H9 (cell line): ENCODE measurements around the gene TMEM109. TPM values are rescaled to one million over a fixed set of nuclear protein-coding genes. Genes with fewer than 3 reads are reported as not detected.

Experiments used
- DNase-seq: peaks from one replicate; pipeline ENCODE4 v3.0.0-alpha.2; 2017
- H2AFZ ChIP-seq: one replicate; pipeline ENCODE4 v1.6.1; 2013; ENCODE audit warnings: mild to moderate bottlenecking, low read length, control low read depth, moderate library complexity
- H2AK5ac ChIP-seq: 2 replicates; pipeline ENCODE4 v1.6.1; 2013; ENCODE audit warnings: low read length, control low read depth, mixed read lengths; ENCODE audit not compliant: insufficient read length
- H2BK120ac ChIP-seq: one replicate; pipeline ENCODE4 v1.6.1; 2013; ENCODE audit warnings: low read depth, mild to moderate bottlenecking, low read length, control low read depth, inconsistent platforms; ENCODE audit not compliant: poor library complexity, severe bottlenecking
- H2BK12ac ChIP-seq: 2 replicates; pipeline ENCODE4 v1.6.1; 2013; ENCODE audit warnings: low read length, control low read depth, mixed read lengths, low read depth; ENCODE audit not compliant: insufficient read length
- H2BK15ac ChIP-seq: 2 replicates; pipeline ENCODE4 v1.6.1; 2013; ENCODE audit warnings: low read depth, low read length, control low read depth
- H2BK20ac ChIP-seq: one replicate; pipeline ENCODE4 v1.6.1; 2013; ENCODE audit warnings: low read depth, mild to moderate bottlenecking, low read length, control low read depth, inconsistent platforms; ENCODE audit not compliant: poor library complexity, severe bottlenecking
- H2BK5ac ChIP-seq: 2 replicates; pipeline ENCODE4 v1.6.1; 2013; ENCODE audit warnings: low read length, control low read depth, mixed read lengths; ENCODE audit not compliant: insufficient read length
- H3K14ac ChIP-seq: 2 replicates; pipeline ENCODE4 v1.6.1; 2013; ENCODE audit warnings: low read length, control low read depth; ENCODE audit not compliant: insufficient read depth
- H3K18ac ChIP-seq: 2 replicates; pipeline ENCODE4 v1.6.1; 2013; ENCODE audit warnings: low read depth, mild to moderate bottlenecking, mixed read lengths, low read length, control low read depth; ENCODE audit not compliant: insufficient read length
- H3K23ac ChIP-seq: 2 replicates; pipeline ENCODE4 v1.6.1; 2013; ENCODE audit warnings: low read length, control low read depth, mixed read lengths, low read depth; ENCODE audit not compliant: insufficient read length
- H3K23me2 ChIP-seq: 2 replicates; pipeline ENCODE4 v1.6.1; 2013; ENCODE audit warnings: low read depth, mild to moderate bottlenecking, mixed read lengths, low read length, control low read depth; ENCODE audit not compliant: insufficient read length, poor library complexity, severe bottlenecking
- H3K27ac ChIP-seq: 2 replicates; pipeline ENCODE4 v1.5.1; 2013; ENCODE audit warnings: low read length, control low read depth, mixed read lengths, low read depth; ENCODE audit not compliant: insufficient read length
- H3K27me3 ChIP-seq: 2 replicates; pipeline ENCODE4 v1.6.1; 2013; ENCODE audit warnings: low read length, control low read depth, inconsistent platforms; ENCODE audit not compliant: insufficient read depth
- H3K4ac ChIP-seq: 2 replicates; pipeline ENCODE4 v1.6.1; 2013; ENCODE audit warnings: low read depth, mild to moderate bottlenecking, control low read depth, inconsistent platforms, low read length, moderate library complexity
- H3K4me1 ChIP-seq: 2 replicates; pipeline ENCODE4 v1.6.1; 2013; ENCODE audit warnings: low read length, control low read depth, inconsistent platforms; ENCODE audit not compliant: insufficient read depth
- H3K4me2 ChIP-seq: 2 replicates; pipeline ENCODE4 v1.6.1; 2013; ENCODE audit warnings: low read length, control low read depth, mixed read lengths; ENCODE audit not compliant: insufficient read length, insufficient read depth
- H3K56ac ChIP-seq: 2 replicates; pipeline ENCODE4 v1.6.1; 2013; ENCODE audit warnings: low read depth, mild to moderate bottlenecking, mixed read lengths, low read length, control low read depth; ENCODE audit not compliant: insufficient read length
- H3K79me1 ChIP-seq: 2 replicates; pipeline ENCODE4 v1.6.1; 2013; ENCODE audit warnings: low read depth, mild to moderate bottlenecking, moderate library complexity, low read length, control low read depth, inconsistent platforms; ENCODE audit not compliant: insufficient read depth, poor library complexity, severe bottlenecking
- H3K79me2 ChIP-seq: 2 replicates; pipeline ENCODE4 v1.6.1; 2013; ENCODE audit warnings: low read length, control low read depth, inconsistent platforms; ENCODE audit not compliant: insufficient read depth
- H3K9ac ChIP-seq: 2 replicates; pipeline ENCODE4 v1.6.1; 2013; ENCODE audit warnings: low read length, control low read depth, mixed read lengths; ENCODE audit not compliant: insufficient read length; ENCODE audit errors: extremely low read depth
- H3K9me3 ChIP-seq: one replicate; pipeline ENCODE4 v1.6.1; 2013; ENCODE audit warnings: low read depth, low read length, inconsistent platforms; ENCODE audit not compliant: control insufficient read depth
- H3T11ph ChIP-seq: one replicate; pipeline ENCODE4 v1.6.1; 2013; ENCODE audit warnings: mild to moderate bottlenecking, low read length, control low read depth, inconsistent platforms
- H4K20me1 ChIP-seq: one replicate; pipeline ENCODE4 v1.6.1; 2013; ENCODE audit not compliant: control insufficient read depth, insufficient read length, insufficient read depth
- H4K5ac ChIP-seq: 2 replicates; pipeline ENCODE4 v1.6.1; 2013; ENCODE audit warnings: low read depth, mild to moderate bottlenecking, mixed read lengths, low read length, control low read depth; ENCODE audit not compliant: insufficient read length
- H4K8ac ChIP-seq: replicated peaks from 2 replicates; pipeline ENCODE4 v1.6.1; 2013; ENCODE audit warnings: low read length, control low read depth, mixed read lengths, low read depth; ENCODE audit not compliant: insufficient read length
- H4K91ac ChIP-seq: 2 replicates; pipeline ENCODE4 v1.6.1; 2013; ENCODE audit warnings: low read depth, mild to moderate bottlenecking, moderate library complexity, mixed read lengths, low read length, control low read depth; ENCODE audit not compliant: insufficient read length
- H3K27ac Mint-ChIP-seq, 3 experiments: 2 replicates in 2 of 3; 3 replicates in 1 of 3; pipeline ENCODE4 v1.8.0; 2020 to 2021; ENCODE audit warnings: mixed read lengths in 3 of 3, mild to moderate bottlenecking in 1 of 3, moderate library complexity in 1 of 3
- H3K27me3 Mint-ChIP-seq: 2 replicates; pipeline ENCODE4 v1.8.0; 2021; ENCODE audit warnings: low read depth, mild to moderate bottlenecking, moderate library complexity, mixed read lengths
- H3K36me3 Mint-ChIP-seq, 3 experiments: 2 replicates in 2 of 3; 3 replicates in 1 of 3; pipeline ENCODE4 v1.8.0; 2020 to 2021; ENCODE audit warnings: low read depth in 3 of 3, mixed read lengths in 3 of 3; ENCODE audit not compliant: insufficient read depth in 1 of 3
- H3K4me1 Mint-ChIP-seq, 2 experiments: 2 replicates each; pipeline ENCODE4 v1.8.0; 2020; ENCODE audit warnings: mixed read lengths in 2 of 2
- H3K4me3 Mint-ChIP-seq, 2 experiments: 2 replicates in 1 of 2; 3 replicates in 1 of 2; pipeline ENCODE4 v1.8.0; 2020 to 2021; ENCODE audit warnings: mild to moderate bottlenecking in 2 of 2, mixed read lengths in 2 of 2, moderate library complexity in 1 of 2
- H3K9me3 Mint-ChIP-seq, 2 experiments: 2 replicates in 1 of 2; 3 replicates in 1 of 2; pipeline ENCODE4 v1.8.0; 2020; ENCODE audit warnings: mild to moderate bottlenecking in 2 of 2, mixed read lengths in 2 of 2, moderate library complexity in 1 of 2
- CTCF ChIP-seq: fragments of 200-600 bp; sonication (generic); conservative IDR thresholded peaks from 3 replicates; pipeline ENCODE4 v1.8.0; 2021; ENCODE audit warnings: antibody characterized with exemption, mild to moderate bottlenecking
- WGBS: extraction: QIAGEN DNeasy Blood & Tissue Kit; methylation state at CpG from one replicate; pipeline ENCODE4 v1.1.7; 2013; ENCODE audit warnings: missing lambda C conversion rate, low lambda C conversion rate, mixed read lengths; ENCODE audit not compliant: insufficient read length; ENCODE audit errors: extremely low coverage; 5-methylcytosine and 5-hydroxymethylcytosine counted together
- total RNA-seq: library from RNA; stranded (reverse); gene quantifications from 2 replicates; pipeline ENCODE4 v1.2.1, GENCODE V29; 2021

Gene TMEM109
- total RNA-seq, 1 experiment from 2014 or later = 38.0 TPM

GRCh38 chr11:60935676-60936442 is 21.9 kb downstream of the TMEM109 start:
- WGBS = no CpG with 5 or more reads among the region's 27 CpGs
- no peak overlapping the region for H3K27ac ChIP-seq
- H3K4ac ChIP-seq = no peak overlapping the region
- Mint-ChIP-seq H3K36me3 (peaks cover 6 to 37% (median 33%) of the 10 kb centered on the region in 3 experiments; a peak in 6 of 7 replicates), H3K27ac (peak overlapping the region in 1 of 3 experiments; percentile 79; a peak in 2 of 7 replicates), H3K4me3 (no peak overlapping the region), H3K27me3 (peaks cover 2% of the 10 kb centered on the region), H3K9me3 (no peaks in the 10 kb centered on the region), H3K4me1 (peaks cover 13 to 19% of the 10 kb centered on the region in 2 experiments)
- H3K18ac ChIP-seq = no peak overlapping the region
- no peak overlapping the region for H3K56ac ChIP-seq
- no peaks in the 10 kb centered on the region for H3K23me2 ChIP-seq
- no peaks in the 10 kb centered on the region for H3K79me1 ChIP-seq
- no peak overlapping the region for H3T11ph ChIP-seq
- H2BK15ac ChIP-seq = no peak overlapping the region
- no peak overlapping the region for H2AK5ac ChIP-seq
- H4K5ac ChIP-seq = no peak overlapping the region
- TF ChIP-seq CTCF = no peak
- no peak overlapping the region for H2BK5ac ChIP-seq
- no peak overlapping the region for H3K4me2 ChIP-seq
- no peak overlapping the region for H3K9ac ChIP-seq
- no peak overlapping the region for H2BK12ac ChIP-seq
- H2BK120ac ChIP-seq = no peak overlapping the region
- no peaks in the 10 kb centered on the region for H3K27me3 ChIP-seq
- no peaks in the 10 kb centered on the region for H3K4me1 ChIP-seq
- no peak overlapping the region for H2AFZ ChIP-seq
- H3K14ac ChIP-seq = no peak overlapping the region; the same call in 1 of the 2 replicates
- no peak overlapping the region for H4K91ac ChIP-seq
- no peak for DNase-seq
- H4K20me1 ChIP-seq = no peaks in the 10 kb centered on the region
- no peak overlapping the region for H3K23ac ChIP-seq
- H3K9me3 ChIP-seq = no peaks in the 10 kb centered on the region
- H2BK20ac ChIP-seq = no peak overlapping the region
- no peak overlapping the region for H4K8ac ChIP-seq
- H3K79me2 ChIP-seq = no peaks in the 10 kb centered on the region
